Measurements from ENCODE around the gene NBPF15. TPM values are rescaled to one million over a fixed set of nuclear protein-coding genes. Genes with fewer than 3 reads are reported as not detected.
"Not testable (repeated sequence)": the region's sequence is repeated elsewhere in the genome, so short reads cannot be mapped to it uniquely, and the experiment has no call there.

Gene NBPF15
- total and polyA plus RNA-seq, 9 of the 15 experiments (the other 6 are each of a cell fraction or from before 2014, with no cell fraction given), result 1.8 to 13.2 (median 6.0) TPM

DNA sequence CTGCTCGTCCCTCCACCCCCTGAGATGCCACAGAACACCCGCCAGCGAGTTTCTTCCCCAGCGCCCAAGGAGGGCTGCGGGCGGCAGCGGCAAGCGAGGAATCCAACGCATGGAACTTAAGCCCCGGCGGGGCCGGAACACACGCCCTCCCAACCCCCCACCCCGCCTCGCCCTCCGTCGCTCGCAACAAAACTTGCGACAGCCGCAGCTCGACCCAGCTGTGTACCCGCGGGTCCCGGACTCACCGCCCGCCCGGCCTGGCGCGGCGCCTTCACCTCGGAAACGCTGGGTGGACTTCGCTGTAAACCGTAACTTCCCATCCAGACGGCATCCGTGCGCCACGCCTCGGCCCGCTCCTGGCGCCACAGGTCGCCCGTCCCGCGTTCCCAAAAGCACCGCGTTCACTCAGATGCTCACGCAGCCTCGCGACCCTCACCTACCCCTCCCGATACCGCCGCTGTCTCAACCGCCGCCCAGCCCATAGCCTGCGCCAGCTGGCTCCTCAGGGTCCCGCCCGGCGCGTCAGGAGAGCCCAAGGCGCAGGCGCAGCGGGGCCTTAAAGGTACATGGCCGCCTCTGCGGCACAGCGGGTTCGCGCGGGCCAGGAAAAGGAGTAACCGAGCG is at the start of gene NBPF15 (continued):
- TF ChIP-seq, protein P1, sequence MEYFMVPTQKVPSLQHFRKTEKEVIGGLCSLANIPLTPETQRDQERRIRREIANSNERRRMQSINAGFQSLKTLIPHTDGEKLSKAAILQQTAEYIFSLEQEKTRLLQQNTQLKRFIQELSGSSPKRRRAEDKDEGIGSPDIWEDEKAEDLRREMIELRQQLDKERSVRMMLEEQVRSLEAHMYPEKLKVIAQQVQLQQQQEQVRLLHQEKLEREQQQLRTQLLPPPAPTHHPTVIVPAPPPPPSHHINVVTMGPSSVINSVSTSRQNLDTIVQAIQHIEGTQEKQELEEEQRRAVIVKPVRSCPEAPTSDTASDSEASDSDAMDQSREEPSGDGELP (CRISPR knock-in tag; IDR thresholded peaks at IDR 0.05; ENCODE audit: borderline replicate concordance), result peak; percentile 91
- TF ChIP-seq HDAC1 (IDR thresholded peaks at IDR 0.05) (peak in 1 of 2 experiments; percentile 66; a peak in 2 of 4 replicates), POLR2A (conservative IDR thresholded peaks at IDR 0.05) (peak; percentile 47; the same call in 1 of the 2 replicates), L3MBTL2 (IDR thresholded peaks at IDR 0.05) (peak; percentile 41; the same call in 1 of the 2 replicates)
- TF ChIP-seq, protein P2, sequence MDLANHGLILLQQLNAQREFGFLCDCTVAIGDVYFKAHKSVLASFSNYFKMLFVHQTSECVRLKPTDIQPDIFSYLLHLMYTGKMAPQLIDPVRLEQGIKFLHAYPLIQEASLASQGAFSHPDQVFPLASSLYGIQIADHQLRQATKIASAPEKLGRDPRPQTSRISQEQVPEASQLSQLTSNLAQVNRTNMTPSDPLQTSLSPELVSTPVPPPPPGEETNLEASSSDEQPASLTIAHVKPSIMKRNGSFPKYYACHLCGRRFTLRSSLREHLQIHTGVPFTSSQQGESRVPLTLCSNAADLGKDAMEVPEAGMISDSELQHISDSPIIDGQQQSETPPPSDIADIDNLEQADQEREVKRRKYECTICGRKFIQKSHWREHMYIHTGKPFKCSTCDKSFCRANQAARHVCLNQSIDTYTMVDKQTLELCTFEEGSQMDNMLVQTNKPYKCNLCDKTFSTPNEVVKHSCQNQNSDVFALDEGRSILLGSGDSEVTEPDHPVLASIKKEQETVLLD (IDR thresholded peaks at IDR 0.05), result peak; percentile 75

GRCh38 chr1:144496429-144496828 is 35.0 kb upstream of the NBPF15 start:
- ATAC-seq; DNase-seq (ENCODE audit: extremely low read depth in 1 of 4, low spot score in 3 of 4); H3K4me1 ChIP-seq (replicated peaks in 1 of 2; ENCODE audit: control insufficient read depth in 2 of 2, insufficient read depth in 2 of 2, low read length in 2 of 2); H3K4me2 ChIP-seq (ENCODE audit: insufficient read depth, low read length); intact Hi-C loops (cut with micrococcal nuclease); BruUV-seq (replicated peaks); H3K79me2 ChIP-seq (ENCODE audit: control insufficient read depth, insufficient read depth, low read length); H3K9me3 ChIP-seq (replicated peaks; ENCODE audit: control insufficient read depth, insufficient read depth, low read depth, low read length); FAIRE-seq; H3K27me3 ChIP-seq (ENCODE audit: control insufficient read depth in 2 of 2, insufficient read depth in 2 of 2, low read length in 2 of 2); H3K9ac ChIP-seq (ENCODE audit: insufficient read depth in 1 of 2, low read depth in 2 of 2, low read length in 2 of 2); H3K27ac ChIP-seq (ENCODE audit: extremely low read depth, low read depth, low read length); H4K20me1 ChIP-seq (replicated peaks; ENCODE audit: control insufficient read depth, insufficient read depth, low read length); H3K9me1 ChIP-seq (ENCODE audit: control insufficient read depth, insufficient read depth, low read length); H3K36me3 ChIP-seq (ENCODE audit: control insufficient read depth, insufficient read depth, low read length); H3K4me3 ChIP-seq; POLR2A ChIA-PET; in situ Hi-C loops (cut with MboI); CTCF ChIA-PET (ENCODE audit: low intra/inter-chr PET ratio); H2AFZ ChIP-seq (ENCODE audit: low read depth, low read length): not testable (repeated sequence)
- no CpG with 5 or more reads among the region's 1 CpG for WGBS (ENCODE audit: insufficient coverage, low coverage, missing lambda C conversion rate)
- peak in 1 of 2 experiments; percentile 95 for TF ChIP-seq AFF1 (IDR thresholded peaks at IDR 0.05; ENCODE audit: low read depth in 1 of 2, partially characterized antibody in 2 of 2)

Measured in K562 (cell line).